GM21825 (cell line): ENCODE measurements around the gene BSDC1.
"Not testable (repeated sequence)": the region's sequence is repeated elsewhere in the genome, so short reads cannot be mapped to it uniquely, and the experiment has no call there.

Experiments used
- ATAC-seq: cut with Tn5 transposase; IDR thresholded peaks from one replicate; pipeline ENCODE4 v1.9.1; 2021; ENCODE audit warnings: mild to moderate bottlenecking, moderate library complexity; ENCODE audit not compliant: unreplicated experiment

Gene BSDC1

GRCh38 chr1:32396524-32396923 is 2.3 kb upstream of the BSDC1 start:
- ATAC-seq, result not testable (repeated sequence)

- peak; percentile 8 for ATAC-seq
Observed at GRCh38 chr1:32394890-32395432, 720 bp upstream of the BSDC1 start.

DNA sequence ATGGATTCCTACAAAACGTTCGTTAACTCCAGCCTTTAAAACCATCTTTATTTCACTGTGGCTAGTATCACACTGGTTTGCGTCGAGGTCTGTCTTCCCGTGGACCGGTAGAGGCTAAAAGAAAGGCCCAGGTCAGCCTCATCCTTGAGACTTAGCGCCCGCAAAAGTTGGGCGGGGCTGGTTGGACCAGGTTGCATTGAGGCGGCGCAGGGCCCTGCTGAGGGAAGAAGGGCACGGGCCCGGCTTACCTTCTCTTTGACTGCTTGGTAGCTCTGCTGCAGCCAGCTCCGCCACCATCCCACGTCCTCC is 455 bp downstream of the BSDC1 start:
- peak; percentile 10 for ATAC-seq

- ATAC-seq, result no peak
Observed at GRCh38 chr1:32393136-32393535, 1.1 kb downstream of the BSDC1 start.

DNA sequence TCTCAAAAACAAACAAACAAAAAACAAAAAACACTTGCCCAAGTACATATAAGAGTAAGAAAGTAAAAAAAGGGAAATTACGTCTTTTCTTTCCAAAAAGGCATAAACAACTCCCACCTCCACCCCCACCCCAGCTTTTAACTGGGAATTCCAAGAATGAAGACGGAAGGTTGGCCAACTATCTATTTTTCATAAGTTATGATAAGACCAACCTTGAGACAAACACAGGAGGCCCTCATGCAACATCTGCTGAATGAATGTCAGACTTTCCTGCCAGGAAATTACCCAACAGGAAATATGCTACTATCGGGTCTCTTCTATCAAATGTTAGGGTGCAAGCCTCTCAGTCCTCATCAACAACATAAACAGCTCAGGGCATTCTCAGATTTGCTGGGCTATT is 1.9 kb downstream of the BSDC1 start:
- no peak for ATAC-seq

GRCh38 chr1:32390904-32391870 is 3.1 kb downstream of the BSDC1 start:
- ATAC-seq, result no peak

DNA sequence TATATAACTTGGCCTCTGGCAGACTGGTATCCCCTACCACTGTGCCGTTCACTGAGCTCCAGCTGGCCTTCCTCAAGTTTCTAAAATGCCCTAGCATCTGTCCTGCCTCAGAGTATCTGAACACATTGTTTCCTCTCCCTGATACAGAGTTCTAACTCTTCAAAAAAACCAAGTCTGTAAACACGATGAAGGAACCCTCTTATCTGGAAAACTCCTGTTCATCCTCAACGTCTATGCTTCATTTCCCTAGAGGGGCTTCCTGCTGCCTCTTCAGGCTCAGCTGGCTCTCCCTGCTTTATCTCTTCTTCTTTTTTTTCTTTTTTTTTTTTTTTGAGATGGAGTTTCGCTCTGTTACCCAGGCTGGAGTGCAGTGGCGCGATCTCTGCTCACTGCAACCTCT is 5.6 kb downstream of the BSDC1 start:
- ATAC-seq, result no peak

DNA sequence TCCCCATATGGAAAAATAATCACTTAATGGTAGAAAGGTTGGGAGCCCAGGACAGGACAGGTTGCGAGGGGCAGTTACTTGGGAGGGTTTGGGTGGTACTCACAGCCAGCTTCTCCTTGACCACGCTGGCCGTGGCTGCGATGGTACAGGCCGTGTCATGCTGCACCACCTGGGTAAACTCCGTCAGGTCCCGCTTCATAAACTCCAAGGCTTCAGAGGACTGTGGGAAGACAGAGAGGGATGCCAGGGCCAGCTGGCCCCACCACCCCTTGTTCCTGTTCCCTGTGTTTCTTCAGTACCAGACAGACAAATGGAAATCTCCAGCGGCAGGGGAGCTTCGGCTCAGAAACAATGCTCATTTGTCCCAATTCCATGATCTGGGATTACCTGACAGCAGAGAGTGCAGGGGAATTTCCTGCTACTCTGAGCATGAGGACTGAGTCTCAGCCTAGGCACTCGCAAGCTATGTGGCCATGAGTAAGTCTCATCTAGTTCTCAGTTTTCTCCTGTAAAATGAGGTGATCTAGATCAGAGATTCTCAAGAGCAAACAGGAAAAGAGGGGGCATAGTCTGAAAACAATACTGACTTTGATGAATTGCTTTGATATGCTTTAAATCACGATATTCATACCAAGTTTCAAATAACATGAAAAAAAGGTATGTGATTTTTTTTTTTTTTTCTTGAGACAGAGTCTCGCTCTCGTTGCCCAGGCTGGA is 7.4 kb downstream of the BSDC1 start:
- ATAC-seq, result no peak

- no peak for ATAC-seq
Observed at GRCh38 chr1:32380057-32380456, 14.2 kb downstream of the BSDC1 start.

DNA sequence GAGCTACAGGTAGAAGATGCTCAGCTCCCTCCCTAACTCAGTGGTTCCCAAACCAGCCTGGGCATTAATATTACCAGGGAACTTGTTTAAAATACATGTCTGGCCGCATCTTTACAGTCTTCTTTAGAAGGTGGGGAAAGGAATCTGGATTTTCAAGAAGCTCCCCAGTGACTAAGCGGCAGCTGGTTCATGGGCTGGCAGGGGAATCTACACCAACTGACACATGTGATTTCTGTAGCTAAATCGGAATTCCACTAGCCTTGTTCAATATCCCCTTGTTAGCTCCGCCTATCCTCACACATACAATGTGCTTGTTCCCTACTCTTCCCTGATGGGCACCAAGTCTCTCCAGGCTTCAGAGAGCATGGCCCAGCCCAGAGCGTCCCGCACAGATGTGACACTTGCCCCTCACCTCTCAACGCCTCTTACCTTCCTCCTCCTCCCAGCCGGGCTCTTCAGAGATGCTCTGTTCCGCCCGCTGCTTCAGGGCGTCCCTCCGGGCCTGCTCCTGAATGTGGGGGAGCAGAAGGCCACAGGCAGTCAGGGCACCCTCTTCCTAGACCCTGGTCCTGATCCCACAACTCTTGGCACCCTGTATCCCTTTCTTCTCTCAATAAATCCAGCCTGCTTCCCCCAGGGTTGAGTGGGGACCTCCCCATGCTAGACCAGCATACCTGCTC is 16.6 kb downstream of the BSDC1 start:
- ATAC-seq, result no peak

- no peak for ATAC-seq
Observed at GRCh38 chr1:32376199-32376598, 18.0 kb downstream of the BSDC1 start.

DNA sequence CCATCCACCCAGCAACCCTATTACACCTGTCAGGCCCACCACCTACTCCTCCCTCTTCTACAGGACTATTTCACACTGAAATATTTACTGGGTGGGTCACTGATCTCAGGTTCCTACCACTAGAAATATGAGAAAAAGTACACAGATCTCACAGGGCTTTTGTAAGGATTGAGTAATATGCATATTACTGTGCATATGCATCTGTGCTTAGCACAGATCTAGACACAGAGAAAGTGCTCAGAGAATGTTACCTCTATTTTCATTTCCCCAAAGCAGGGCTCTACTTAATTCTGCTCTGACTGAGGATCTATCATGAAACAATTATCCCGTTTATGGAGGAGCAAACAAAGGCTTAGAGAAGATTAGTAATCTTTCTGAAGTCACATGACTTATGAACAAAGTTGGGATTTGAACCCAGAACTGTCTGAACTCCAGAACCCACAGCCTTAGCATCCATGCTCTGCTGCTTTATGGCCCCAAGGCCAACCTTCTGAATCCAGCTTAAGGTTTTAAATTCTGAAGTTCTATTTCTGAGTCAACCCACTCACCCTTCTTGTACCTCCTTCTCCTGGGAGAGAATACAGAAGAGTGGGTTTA is 20.1 kb downstream of the BSDC1 start:
- ATAC-seq, result no peak

- ATAC-seq, result peak; percentile 50
Observed at GRCh38 chr1:32372149-32372756, 22.0 kb downstream of the BSDC1 start.

GRCh38 chr1:32367912-32368635 is 26.2 kb downstream of the BSDC1 start:
- ATAC-seq, result no peak

DNA sequence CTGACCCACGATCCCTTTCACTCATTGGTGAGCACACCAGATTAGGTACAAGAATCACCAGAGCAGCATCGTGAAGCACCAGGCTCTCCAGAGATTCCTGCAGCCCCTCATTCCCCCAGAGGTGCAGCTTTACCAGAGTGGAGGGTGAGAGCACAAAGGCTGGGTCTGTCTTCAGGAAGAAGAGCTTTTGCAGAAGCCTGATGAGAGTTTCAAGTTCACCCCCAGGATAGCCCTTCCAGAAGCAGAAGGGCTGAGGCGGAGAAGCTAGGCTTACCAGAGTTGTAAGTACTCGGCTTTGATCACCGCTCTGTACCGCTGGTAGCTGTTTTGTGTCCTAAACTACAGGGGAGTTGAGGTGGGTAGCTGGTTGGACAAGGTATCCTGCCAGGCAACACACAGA is 28.8 kb downstream of the BSDC1 start:
- no peak for ATAC-seq

GRCh38 chr1:32364836-32365235 is 29.4 kb downstream of the BSDC1 start:
- ATAC-seq, result no peak

- no peak for ATAC-seq
Observed at GRCh38 chr1:32363713-32364112, 30.5 kb downstream of the BSDC1 start.

- ATAC-seq, result no peak
Observed at GRCh38 chr1:32362474-32363313, 31.5 kb downstream of the BSDC1 start, which contains the start of the genes FAM229A and TSSK3. Gene FAM229A, minus strand, starts transcription at chr1:32362485. Its CDS starts 394 bp downstream, at chr1:32362091. Gene TSSK3, plus strand, starts transcription at chr1:32362539. Its CDS starts 163 bp downstream, at chr1:32362702.
